Measurements from ENCODE around the gene TRAF1.

- no peak for TF ChIP-seq CTCF (IDR thresholded peaks at IDR 0.05)
- no peak for TF ChIP-seq POLR2A (IDR thresholded peaks at IDR 0.05)
- no peak for TF ChIP-seq EP300 (IDR thresholded peaks at IDR 0.05; ENCODE audit: low read depth)
These were observed 11.0 kb upstream of the TRAF1 start for GRCh38 chr9:120937596-120937995.
